SU-DHL-6 (cell line): Measurements from ENCODE around the gene ADCY2.

Source experiments
- H2AFZ ChIP-seq: fragments of 200-600 bp; sonication (generic); 2 replicates; pipeline ENCODE4 v1.6.1; 2014; ENCODE audit warnings: low read depth, mild to moderate bottlenecking, moderate library complexity, mixed read lengths, antibody characterized with exemption, low read length; ENCODE audit not compliant: severe bottlenecking
- H3F3A ChIP-seq: fragments of 200-600 bp; shearing (Covaris generic); 2 replicates; pipeline ENCODE4 v1.6.0; 2016; ENCODE audit warnings: antibody characterized with exemption, mild to moderate bottlenecking; ENCODE audit not compliant: insufficient read depth
- H3K27ac ChIP-seq: fragments of 200-600 bp; sonication (generic); 2 replicates; pipeline ENCODE4 v1.5.1; 2016; ENCODE audit warnings: low read depth, mild to moderate bottlenecking, low read length, moderate library complexity, mixed read lengths
- H3K27me3 ChIP-seq: fragments of 200-600 bp; sonication (generic), shearing (Covaris generic); 2 replicates; pipeline ENCODE4 v1.6.0; 2014; ENCODE audit warnings: mild to moderate bottlenecking, low read length
- H3K36me3 ChIP-seq: fragments of 200-600 bp; sonication (generic); 2 replicates; pipeline ENCODE4 v1.6.1; 2014; ENCODE audit warnings: mild to moderate bottlenecking, low read length, mixed read lengths
- H3K4me2 ChIP-seq: fragments of 300-600, 200-600 bp; shearing (Covaris generic), sonication (generic); 2 replicates; pipeline ENCODE4 v1.6.0; 2014; ENCODE audit warnings: low read length, low read depth, mild to moderate bottlenecking; ENCODE audit not compliant: poor library complexity, severe bottlenecking
- H3K4me3 ChIP-seq: fragments of 200-600 bp; sonication (generic); 2 replicates; pipeline ENCODE4 v1.5.1; 2014; ENCODE audit warnings: antibody characterized with exemption, low read length, mild to moderate bottlenecking, mixed read lengths; ENCODE audit not compliant: insufficient read depth, poor library complexity, severe bottlenecking
- H3K79me2 ChIP-seq: fragments of 200-600 bp; sonication (generic); 2 replicates; pipeline ENCODE4 v1.6.1; 2014; ENCODE audit warnings: mild to moderate bottlenecking, low read length, moderate library complexity; ENCODE audit not compliant: insufficient read depth
- H3K9ac ChIP-seq: fragments of 200-600 bp; sonication (generic); 2 replicates; pipeline ENCODE4 v1.7.0; 2014; ENCODE audit warnings: mild to moderate bottlenecking, low read length
- H3K9me2 ChIP-seq: fragments of 200-600 bp; sonication (generic); replicated peaks from 2 replicates; pipeline ENCODE4 v1.6.1; 2014; ENCODE audit warnings: low read length; ENCODE audit not compliant: insufficient read depth
- H3K9me3 ChIP-seq: fragments of 200-600 bp; sonication (generic); 2 replicates; pipeline ENCODE4 v1.6.1; 2014; ENCODE audit warnings: low read length, mixed read lengths; ENCODE audit not compliant: insufficient read depth
- H4K20me1 ChIP-seq: fragments of 200-600 bp; sonication (generic); 2 replicates; pipeline ENCODE4 v1.6.1; 2014; ENCODE audit warnings: low read depth, mild to moderate bottlenecking, antibody characterized with exemption, low read length, moderate library complexity, mixed read lengths
- EZH2phosphoT487 ChIP-seq: fragments of 200-600 bp; sonication (generic), shearing (Covaris generic); conservative IDR thresholded peaks from 2 replicates; pipeline ENCODE4 v1.6.1; 2018; ENCODE audit warnings: mild to moderate bottlenecking, antibody characterized with exemption, low read length, moderate library complexity, mixed read lengths
- TF ChIP-seq, protein P1 (sequence below): fragments of 200-600 bp; sonication (generic); IDR thresholded peaks from one replicate; pipeline ENCODE4 v1.5.1; 2017; ENCODE audit warnings: antibody characterized with exemption, mild to moderate bottlenecking, low read length, moderate library complexity; ENCODE audit not compliant: insufficient read depth, poor library complexity, severe bottlenecking

ADCY2 gene

DNA sequence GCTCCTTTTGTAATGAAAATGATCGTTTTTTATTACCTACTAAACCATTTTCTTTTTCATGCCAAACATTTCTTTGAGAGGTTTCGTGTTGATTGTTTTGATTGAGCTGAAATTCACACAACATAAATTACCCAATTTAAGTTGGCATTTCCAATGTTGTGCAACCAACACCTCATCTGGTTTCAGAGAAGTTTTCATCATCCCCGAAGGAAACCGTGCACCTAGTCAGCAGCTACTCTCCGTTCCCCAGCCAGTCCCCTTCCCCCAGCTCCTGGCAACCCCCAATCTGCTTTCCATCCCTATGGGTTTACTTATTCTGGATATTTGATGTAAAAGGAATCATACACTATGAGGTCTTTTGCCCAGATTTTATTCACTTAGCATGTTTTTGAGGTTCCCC lies 123.6 kb downstream of the ADCY2 start:
- Histone ChIP-seq H3F3A (no peaks in the 10 kb centered on the region), H3K4me2 (no peak overlapping the region), H3K79me2 (no peaks in the 10 kb centered on the region), H3K9me3 (no peaks in the 10 kb centered on the region), H3K9me2 (no peaks in the 10 kb centered on the region), H3K27me3 (no peaks in the 10 kb centered on the region), H2AFZ (no peak overlapping the region), H3K9ac (no peak overlapping the region), H3K4me3 (no peak overlapping the region), H3K27ac (no peak overlapping the region), H3K36me3 (no peaks in the 10 kb centered on the region), H4K20me1 (no peaks in the 10 kb centered on the region)
- no peak for TF ChIP-seq EZH2phosphoT487
- TF ChIP-seq, protein P1, sequence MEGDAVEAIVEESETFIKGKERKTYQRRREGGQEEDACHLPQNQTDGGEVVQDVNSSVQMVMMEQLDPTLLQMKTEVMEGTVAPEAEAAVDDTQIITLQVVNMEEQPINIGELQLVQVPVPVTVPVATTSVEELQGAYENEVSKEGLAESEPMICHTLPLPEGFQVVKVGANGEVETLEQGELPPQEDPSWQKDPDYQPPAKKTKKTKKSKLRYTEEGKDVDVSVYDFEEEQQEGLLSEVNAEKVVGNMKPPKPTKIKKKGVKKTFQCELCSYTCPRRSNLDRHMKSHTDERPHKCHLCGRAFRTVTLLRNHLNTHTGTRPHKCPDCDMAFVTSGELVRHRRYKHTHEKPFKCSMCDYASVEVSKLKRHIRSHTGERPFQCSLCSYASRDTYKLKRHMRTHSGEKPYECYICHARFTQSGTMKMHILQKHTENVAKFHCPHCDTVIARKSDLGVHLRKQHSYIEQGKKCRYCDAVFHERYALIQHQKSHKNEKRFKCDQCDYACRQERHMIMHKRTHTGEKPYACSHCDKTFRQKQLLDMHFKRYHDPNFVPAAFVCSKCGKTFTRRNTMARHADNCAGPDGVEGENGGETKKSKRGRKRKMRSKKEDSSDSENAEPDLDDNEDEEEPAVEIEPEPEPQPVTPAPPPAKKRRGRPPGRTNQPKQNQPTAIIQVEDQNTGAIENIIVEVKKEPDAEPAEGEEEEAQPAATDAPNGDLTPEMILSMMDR: no peak

DNA sequence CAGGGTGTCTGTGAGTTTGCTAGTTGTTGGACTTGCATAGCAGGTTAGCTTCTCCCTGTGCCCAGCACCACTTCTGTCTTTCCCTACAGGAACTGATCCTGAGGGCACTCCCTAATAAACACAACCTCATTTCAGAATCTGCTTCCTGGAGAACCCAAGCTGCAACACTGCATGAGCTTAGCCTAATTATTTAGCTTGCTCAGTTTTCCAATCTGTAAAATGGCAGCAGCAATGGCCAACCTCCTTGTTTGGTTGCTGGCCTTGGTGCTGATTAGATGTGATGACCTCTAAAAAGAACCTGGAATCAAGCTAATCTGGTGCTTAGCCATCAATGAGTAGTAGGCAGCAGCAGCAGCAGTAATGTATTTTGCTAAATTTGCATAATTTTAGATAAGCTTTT lies 133.9 kb downstream of the ADCY2 start:
- no peak overlapping the region for H2AFZ ChIP-seq
- no peak overlapping the region for H3K27ac ChIP-seq
- H3K4me2 ChIP-seq: no peak overlapping the region
- no peaks in the 10 kb centered on the region for H3K27me3 ChIP-seq
- no peaks in the 10 kb centered on the region for H3F3A ChIP-seq
- no peaks in the 10 kb centered on the region for H3K36me3 ChIP-seq
- no peak overlapping the region for H3K4me3 ChIP-seq
- H3K9me3 ChIP-seq: no peaks in the 10 kb centered on the region
- H4K20me1 ChIP-seq: no peaks in the 10 kb centered on the region
- no peaks in the 10 kb centered on the region for H3K9me2 ChIP-seq
- no peaks in the 10 kb centered on the region for H3K79me2 ChIP-seq
- H3K9ac ChIP-seq: no peak overlapping the region
- TF ChIP-seq, protein P1: no peak
- no peak for TF ChIP-seq EZH2phosphoT487

DNA sequence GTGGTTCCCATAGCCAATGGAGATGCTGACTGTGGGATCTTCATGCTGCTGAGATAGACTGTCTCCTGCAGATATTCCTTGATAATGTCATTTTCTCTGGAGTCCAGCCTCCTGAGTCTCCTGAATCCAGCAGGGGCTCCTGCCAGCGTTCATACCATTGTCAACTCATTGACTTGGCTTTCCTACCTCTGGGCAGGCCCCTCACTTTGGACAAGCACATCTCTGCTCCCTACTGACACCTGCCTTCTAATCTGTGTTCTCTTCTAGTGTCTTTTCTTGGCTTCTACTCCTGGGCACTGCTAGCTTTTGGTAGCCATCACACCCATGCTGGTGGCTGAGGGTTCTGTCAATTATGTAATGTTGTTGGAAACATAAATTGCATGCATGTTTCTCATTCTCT lies 138.0 kb downstream of the ADCY2 start:
- Histone ChIP-seq H3K27me3 (no peaks in the 10 kb centered on the region), H3K4me2 (no peak overlapping the region), H3K9ac (no peak overlapping the region), H3K9me2 (no peaks in the 10 kb centered on the region), H3F3A (no peaks in the 10 kb centered on the region), H3K36me3 (no peaks in the 10 kb centered on the region), H4K20me1 (no peaks in the 10 kb centered on the region), H3K4me3 (no peak overlapping the region), H3K79me2 (no peaks in the 10 kb centered on the region), H3K27ac (no peak overlapping the region), H2AFZ (no peak overlapping the region), H3K9me3 (no peaks in the 10 kb centered on the region)
- TF ChIP-seq EZH2phosphoT487: no peak
- TF ChIP-seq, protein P1: no peak

DNA sequence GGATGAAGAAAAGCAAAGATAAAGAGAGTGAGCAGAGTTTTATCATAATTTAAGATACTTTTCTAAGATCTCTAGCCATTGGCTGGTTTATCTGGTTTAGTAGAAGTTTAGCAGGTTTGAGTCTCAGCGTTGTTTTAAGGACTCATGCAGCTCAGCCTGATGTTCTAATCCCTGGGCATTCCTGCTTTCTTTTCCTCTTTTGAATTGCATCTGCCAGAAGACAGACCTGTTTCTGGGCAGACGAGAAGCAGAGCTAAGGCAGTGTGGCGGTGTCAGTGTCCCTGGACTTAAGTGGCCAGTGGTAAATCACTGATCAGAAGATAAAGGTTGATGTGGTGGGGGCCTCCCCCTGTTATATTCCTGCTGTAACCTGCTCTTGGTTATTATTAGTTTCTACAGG lies 138.6 kb downstream of the ADCY2 start:
- no peaks in the 10 kb centered on the region for H3K79me2 ChIP-seq
- H2AFZ ChIP-seq: no peak overlapping the region
- no peak overlapping the region for H3K4me3 ChIP-seq
- no peaks in the 10 kb centered on the region for H3K27me3 ChIP-seq
- H3K9me2 ChIP-seq: no peaks in the 10 kb centered on the region
- no peaks in the 10 kb centered on the region for H3K9me3 ChIP-seq
- H3F3A ChIP-seq: no peaks in the 10 kb centered on the region
- no peaks in the 10 kb centered on the region for H3K36me3 ChIP-seq
- H4K20me1 ChIP-seq: no peaks in the 10 kb centered on the region
- TF ChIP-seq EZH2phosphoT487: no peak
- TF ChIP-seq, protein P1: no peak
- H3K9ac ChIP-seq: no peak overlapping the region
- H3K27ac ChIP-seq: no peak overlapping the region
- H3K4me2 ChIP-seq: no peak overlapping the region
